Lower leg skin (tissue), 3 donors: Measurements from ENCODE around the gene TNFRSF1A.

ENCODE experiments used
- CTCF ChIP-seq, 3 donors: fragments of 450-650 bp; IDR thresholded peaks; one replicate each; pipeline ENCODE4 v1.5.1; 2016; ENCODE audit warnings: antibody characterized with exemption in 3 of 3, mild to moderate bottlenecking in 3 of 3, moderate library complexity in 2 of 3
- POLR2A ChIP-seq, 2 donors: fragments of 450-650 bp; IDR thresholded peaks; one replicate each; pipeline ENCODE4 v1.6.1; 2016 to 2017; ENCODE audit warnings: antibody characterized with exemption in 2 of 2, mild to moderate bottlenecking in 1 of 2, moderate library complexity in 1 of 2

- TF ChIP-seq POLR2A (IDR thresholded peaks at IDR 0.05) (no peak), CTCF (IDR thresholded peaks at IDR 0.05) (no peak)
These were observed 20.0 kb upstream of the TNFRSF1A start for GRCh38 chr12:6361834-6362233.
